Stimulated activated CD4-positive, alpha-beta T cell treated with anti-CD3 and anti-CD28 coated beads, TNF-alpha, amount 100 ng/mL, for 1 hour (primary cell): ENCODE measurements around the gene MRPL53.

Experiments used
- DNase-seq, 3 donors: peaks; one replicate each; pipeline ENCODE4 v3.0.0-alpha.2; 2020; ENCODE audit warnings: low read depth in 3 of 3, low spot score in 1 of 3

The MRPL53 gene

DNA sequence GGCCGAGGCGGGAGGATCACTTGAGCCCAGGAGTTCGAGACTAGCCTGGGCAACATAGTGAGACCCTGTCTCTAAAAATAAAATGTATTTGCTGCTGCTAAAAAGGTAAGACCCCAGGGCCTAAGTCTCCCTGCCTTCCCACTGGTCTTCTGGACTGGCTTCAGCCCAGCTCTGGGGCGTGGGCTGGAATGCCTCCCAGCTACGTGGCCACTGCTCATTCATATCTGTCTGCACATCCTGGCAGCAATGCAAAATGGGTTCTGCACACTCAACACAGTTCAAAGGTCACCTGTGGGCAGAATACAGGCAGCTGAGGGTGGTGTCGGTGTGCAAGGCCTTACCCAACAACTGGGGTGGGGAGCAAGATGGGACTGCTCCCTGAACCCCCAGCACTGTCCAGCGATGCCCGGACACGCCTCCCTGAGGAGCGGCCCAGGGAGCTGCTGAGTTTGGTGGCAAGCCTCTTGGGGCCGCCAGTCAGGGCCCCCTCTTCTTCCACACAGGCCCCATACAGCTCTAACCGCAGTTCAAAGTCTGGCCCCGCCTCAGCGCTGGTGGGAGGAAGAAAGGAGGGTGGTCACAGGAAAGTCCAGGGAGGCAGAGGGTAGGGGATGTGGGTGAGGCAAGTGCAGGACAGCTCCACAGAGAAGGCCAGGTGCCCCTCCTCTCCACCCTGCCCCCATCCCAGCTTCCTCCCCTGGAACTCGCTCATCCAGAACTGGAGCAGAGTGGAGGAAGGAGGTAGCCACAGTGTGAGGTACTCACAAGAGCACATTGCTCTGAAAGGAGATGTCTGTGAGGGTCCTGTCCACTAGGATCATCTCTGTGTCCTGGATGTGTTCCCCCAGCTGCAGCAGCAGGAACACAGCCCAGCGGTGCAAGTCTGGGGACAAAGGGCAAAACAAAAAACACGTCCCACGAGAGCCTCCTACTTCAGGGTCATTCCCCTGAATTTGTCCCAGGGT is 42.7 kb downstream of the MRPL53 start:
- no peak for DNase-seq

DNA sequence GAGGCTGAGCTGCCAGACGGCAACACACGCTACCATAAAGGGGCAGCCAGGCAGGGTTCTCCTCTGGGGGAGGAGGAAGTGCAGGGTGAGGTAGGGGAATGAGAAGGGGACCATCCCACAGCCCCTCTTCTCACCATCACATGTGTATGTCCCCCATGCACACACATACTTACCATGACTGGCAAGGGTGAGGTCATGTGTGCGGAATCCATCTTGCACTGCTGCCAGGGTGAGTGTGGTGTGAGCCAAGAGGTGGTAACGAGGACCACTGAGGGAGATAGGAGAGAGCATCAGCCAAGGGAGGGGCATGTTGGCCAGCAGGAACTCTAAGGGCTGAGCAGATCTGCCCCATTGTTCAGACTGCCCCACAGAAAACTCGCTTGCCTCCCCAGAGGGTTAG is 43.8 kb downstream of the MRPL53 start:
- DNase-seq, result no peak

DNA sequence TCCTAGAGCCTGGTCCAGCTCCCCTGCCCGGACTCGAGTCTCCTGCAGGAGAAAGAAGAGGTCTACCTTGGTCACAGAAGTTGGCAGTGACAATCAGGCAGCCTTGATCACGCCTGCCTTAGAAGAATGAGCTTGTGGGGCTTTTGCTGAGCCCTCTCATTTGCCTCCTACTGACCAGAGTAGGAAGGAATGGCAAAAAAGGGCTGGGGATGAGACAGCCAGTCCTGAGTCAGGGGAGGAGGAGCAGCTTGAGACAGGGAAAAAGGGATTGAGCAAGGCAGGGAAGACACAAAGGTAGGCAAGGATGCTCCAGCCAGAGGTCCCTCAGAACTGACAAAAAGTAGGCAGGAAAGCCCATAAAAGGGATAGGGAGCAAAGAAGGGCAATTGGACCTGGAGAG is 44.9 kb downstream of the MRPL53 start:
- no peak for DNase-seq

DNA sequence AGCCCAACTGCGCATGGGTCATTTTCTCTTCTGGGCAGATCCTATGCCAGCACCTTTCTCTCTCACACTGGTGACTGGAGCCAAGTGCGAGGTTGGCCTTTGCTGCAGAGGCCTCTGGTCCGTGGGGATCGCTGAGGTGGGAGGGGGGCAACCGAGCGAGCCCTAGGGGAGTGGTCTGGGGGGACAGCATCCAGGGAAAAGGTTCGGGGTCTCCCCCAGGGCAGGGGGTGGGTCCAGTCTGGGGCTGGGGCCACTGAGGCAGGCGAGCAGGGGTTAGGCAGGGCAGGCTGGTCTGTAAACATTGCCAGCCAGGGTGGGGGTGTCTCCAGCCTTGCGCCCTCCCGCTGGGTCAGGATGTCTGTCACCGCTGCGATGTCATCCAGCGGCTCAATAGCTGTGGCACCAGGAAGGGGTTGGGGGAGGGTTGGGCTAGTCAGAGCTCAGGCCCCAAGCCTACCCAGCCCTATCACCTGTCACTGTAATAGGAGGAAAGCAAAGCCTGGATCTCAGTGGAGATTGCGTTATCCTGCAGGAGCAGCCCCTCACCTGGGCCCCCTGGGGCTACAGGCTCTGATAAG is 46.2 kb downstream of the MRPL53 start:
- no peak for DNase-seq

DNA sequence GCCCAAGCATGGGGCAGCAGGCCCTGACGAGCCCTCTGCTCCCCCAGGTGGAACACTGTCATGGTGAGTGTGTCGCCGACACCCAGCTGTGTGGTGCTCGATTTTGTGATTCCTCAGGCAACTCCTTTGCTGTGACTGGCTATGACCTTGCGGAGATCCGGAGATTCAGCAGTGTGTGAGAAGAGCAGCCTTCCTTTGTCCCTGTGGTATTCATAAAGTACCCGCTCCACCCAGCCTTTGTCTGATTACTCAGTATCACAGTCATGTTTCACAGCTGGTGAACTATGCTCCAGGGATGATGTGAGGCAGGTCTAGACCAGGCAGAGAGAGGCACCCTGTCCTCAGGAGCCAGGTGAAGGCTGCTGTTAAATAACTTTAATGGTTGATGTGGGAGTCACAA is 47.0 kb downstream of the MRPL53 start:
- DNase-seq, result no peak

DNA sequence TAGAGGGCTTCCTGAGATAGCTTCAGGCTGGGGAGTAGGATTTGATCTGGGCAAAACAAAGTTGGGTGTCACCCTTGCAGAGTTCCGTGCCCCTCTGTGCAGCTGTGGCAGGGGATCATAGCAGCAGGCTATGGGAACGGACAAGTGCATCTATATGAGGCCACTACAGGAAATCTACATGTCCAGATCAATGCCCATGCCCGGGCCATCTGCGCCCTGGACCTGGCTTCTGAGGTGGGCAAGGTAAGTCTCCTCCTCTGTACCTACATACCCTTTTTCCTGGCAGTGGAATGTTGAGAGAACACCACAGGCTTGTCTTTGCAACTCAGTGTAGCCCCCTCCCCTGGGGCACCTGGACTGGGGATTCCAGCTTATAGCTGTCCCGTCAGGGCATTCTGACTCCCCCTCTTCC is 47.5 kb downstream of the MRPL53 start:
- no peak for DNase-seq

DNA sequence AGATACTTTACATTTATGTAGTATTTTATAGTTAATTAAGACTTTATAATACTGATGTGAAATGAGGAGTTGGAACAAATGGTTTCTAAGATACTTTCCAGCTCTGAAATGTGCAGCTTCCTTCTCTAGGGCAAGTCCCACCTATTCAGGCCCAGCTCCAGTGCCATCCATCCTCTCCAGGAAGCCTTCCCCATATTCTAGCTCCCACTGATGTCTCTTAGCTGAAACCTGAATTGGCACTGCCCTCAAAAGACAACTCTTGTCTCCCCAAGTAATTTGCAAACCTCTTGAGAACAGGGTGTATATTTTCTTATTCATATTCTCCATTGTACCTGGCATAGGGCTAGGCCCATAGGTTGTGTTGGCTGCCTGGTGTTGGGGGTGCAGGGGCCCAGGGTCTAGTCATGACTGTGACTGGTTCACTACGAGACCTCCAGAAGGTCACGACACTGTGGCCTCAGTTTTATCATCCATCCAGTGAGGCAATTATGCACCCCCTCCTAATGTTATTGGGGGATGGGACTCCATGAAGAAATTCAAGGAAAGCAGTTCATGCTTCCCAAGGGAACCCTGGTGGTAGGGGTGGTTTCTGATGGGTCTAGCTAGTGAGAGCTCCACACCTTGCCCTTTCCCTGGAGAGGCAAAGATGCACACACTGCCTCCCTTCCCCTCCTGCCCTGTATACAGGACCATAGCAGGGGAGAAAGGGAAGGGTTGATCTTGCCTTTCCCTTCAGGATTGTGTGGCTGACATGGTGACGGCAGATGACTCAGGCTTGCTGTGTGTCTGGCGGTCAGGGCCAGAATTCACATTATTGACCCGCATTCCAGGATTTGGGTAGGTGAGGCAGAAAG is 48.1 kb downstream of the MRPL53 start:
- no peak for DNase-seq

DNA sequence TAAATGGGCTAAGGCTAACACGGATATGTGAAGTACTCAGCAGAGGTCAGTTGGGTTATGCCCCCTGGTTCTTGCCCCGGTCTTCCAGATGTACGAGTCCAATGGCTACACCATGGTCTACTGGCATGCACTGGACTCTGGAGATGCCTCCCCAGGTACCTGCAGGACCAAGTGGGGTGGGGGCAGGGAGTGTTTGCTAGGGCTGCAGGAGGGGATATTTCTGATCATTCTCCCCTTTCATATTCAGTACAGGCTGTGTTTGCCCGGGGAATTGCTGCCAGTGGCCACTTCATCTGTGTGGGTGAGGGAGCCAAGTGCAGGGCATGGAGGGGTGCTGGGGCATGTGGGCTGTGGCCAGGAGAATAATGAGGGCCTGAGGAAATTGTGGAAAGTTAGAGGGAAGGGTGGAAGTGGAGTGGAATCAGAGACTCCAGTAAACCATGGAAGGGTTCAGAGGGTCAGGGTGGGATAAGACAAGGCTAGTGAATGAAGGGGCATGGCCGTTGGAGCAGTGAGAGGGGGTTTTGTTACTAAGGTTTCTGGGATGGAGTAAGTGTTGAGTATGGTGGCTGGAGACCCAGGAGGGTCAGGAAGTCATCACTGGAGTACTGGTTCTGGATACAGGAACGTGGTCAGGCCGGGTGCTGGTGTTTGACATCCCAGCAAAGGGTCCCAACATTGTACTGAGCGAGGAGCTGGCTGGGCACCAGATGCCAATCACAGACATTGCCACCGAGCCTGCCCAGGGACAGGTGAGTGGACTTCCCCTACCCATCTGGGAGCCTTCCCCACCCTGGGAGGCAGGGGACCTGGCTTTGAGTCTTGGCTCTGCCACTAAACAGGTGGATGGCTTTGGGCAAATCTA is 49.0 kb downstream of the MRPL53 start:
- DNase-seq, result no peak
